SH-SY5Y (cell line): ENCODE measurements around the gene CEP131.

Experiments used
- GATA2 ChIP-seq: IDR thresholded peaks from 2 replicates; pipeline ENCODE4 v1.6.1; 2011; ENCODE audit warnings: mild to moderate bottlenecking, low read depth, low read length
- GATA3 ChIP-seq: IDR thresholded peaks from 2 replicates; pipeline ENCODE4 v1.6.1; 2011; ENCODE audit warnings: low read depth, mild to moderate bottlenecking, low read length, moderate library complexity

DNA sequence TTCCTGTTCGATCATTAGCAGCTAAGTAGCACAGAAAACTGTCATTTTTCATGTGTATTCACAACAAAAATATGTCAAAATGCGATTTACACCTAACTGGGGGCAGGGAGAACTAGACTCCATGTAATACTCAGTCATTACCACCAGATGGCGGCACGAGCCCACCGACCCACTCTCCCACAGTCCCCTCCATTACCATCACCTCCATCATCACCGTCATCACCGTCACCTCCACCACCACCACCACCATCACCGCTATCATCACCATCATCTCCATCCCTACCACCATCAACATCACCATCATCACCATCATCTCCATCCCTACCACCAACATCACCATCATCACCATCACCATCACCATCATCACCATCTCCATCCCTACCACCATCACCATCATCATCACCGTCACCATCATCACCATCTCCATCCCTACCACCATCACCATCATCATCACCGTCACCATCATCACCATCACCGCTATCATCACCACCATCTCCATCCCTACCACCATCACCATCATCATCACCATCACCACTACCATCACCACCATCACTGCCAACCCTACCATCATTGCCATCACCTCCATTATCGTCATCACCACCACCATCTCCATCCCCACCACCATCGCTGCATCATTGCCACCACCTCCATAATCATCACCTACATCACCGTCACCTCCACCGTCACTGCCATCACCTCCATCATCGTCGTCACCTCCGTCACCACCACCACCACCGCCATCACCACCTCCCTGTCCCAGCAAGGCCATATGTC lies 30.8 kb upstream of the CEP131 start:
- no peak for TF ChIP-seq GATA2
- no peak for TF ChIP-seq GATA3
